K562 (cell line): ENCODE data around the gene CNPY2. TPM values are rescaled to one million over a fixed set of nuclear protein-coding genes. Genes with fewer than 3 reads are reported as not detected.
A peak's percentile ranks its signal among the peaks of the same experiment; 100 is the strongest.

ENCODE experiments used
- ATF1 ChIP-seq, 2 experiments: fragments of 450-650 bp in 1 of 2; IDR thresholded peaks; 2 replicates each; pipeline ENCODE4 v1.6.1; 2016; ENCODE audit warnings: missing compliant biosample characterization in 1 of 2, missing genetic modification characterization in 1 of 2
- EGR1 ChIP-seq: fragments of 450-650 bp; conservative IDR thresholded peaks from 2 replicates; pipeline ENCODE4 v1.6.1; 2017; ENCODE audit warnings: mild to moderate bottlenecking
- FOXJ2 ChIP-seq: fragments of 200-800 bp; sonication (Bioruptor generic); IDR thresholded peaks from 2 replicates; pipeline ENCODE4 v1.6.1; 2016; ENCODE audit warnings: missing genetic modification characterization, missing compliant biosample characterization
- FOXK2 ChIP-seq, 2 experiments: fragments of 450-650 bp; IDR thresholded peaks in 1 of 2; conservative IDR thresholded peaks in 1 of 2; 2 replicates each; pipeline ENCODE4 v1.6.1; 2016; ENCODE audit warnings: low read depth in 2 of 2, mild to moderate bottlenecking in 1 of 2
- KLF16 ChIP-seq: IDR thresholded peaks from 2 replicates; pipeline ENCODE4 v1.6.1; 2016; ENCODE audit warnings: antibody characterized with exemption
- MEIS2 ChIP-seq: fragments of 450-650 bp; IDR thresholded peaks from 2 replicates; pipeline ENCODE4 v1.6.1; 2014; ENCODE audit warnings: mild to moderate bottlenecking; ENCODE audit not compliant: partially characterized antibody
- NELFE ChIP-seq: IDR thresholded peaks from 2 replicates; pipeline ENCODE4 v1.6.1; 2011; ENCODE audit warnings: mild to moderate bottlenecking; ENCODE audit not compliant: insufficient read depth, insufficient read length
- NFIC ChIP-seq: fragments of 450-650 bp; IDR thresholded peaks from 2 replicates; pipeline ENCODE4 v1.6.1; 2017; ENCODE audit warnings: mild to moderate bottlenecking, inconsistent platforms
- NFXL1 ChIP-seq: fragments of 450-650 bp; formaldehyde crosslinking; IDR thresholded peaks from 2 replicates; pipeline ENCODE4 v1.4.0; 2021; ENCODE audit warnings: mild to moderate bottlenecking
- NR4A1 ChIP-seq, 2 experiments: fragments of 250-450 bp in 1 of 2; fragments of 450-650 bp in 1 of 2; sonication (Bioruptor Pico) in 1 of 2; IDR thresholded peaks; 2 replicates each; pipeline versions ENCODE4 v1.4.0 to v1.6.1; 2016 to 2020; ENCODE audit warnings: mild to moderate bottlenecking in 2 of 2, missing compliant biosample characterization in 1 of 2, missing genetic modification characterization in 1 of 2, moderate library complexity in 1 of 2
- POLR2B ChIP-seq: fragments of 450-650 bp; IDR thresholded peaks from 2 replicates; pipeline ENCODE4 v1.6.1; 2018; ENCODE audit warnings: low read depth; ENCODE audit not compliant: partially characterized antibody
- POLR3G ChIP-seq: IDR thresholded peaks from 2 replicates; pipeline ENCODE4 v1.6.1; 2011; ENCODE audit not compliant: insufficient read length, insufficient replicate concordance; ENCODE audit errors: extremely low read depth
- PURB ChIP-seq: sonication (generic); formaldehyde crosslinking; IDR thresholded peaks from 2 replicates; pipeline ENCODE4 v1.9.0; 2021; ENCODE audit warnings: low read depth, mild to moderate bottlenecking, missing genetic modification reagents
- U2AF1 ChIP-seq: fragments of 200-400 bp; formaldehyde crosslinking; optimal IDR thresholded peaks from 2 replicates; pipeline ENCODE3; 2017; ENCODE audit warnings: mild to moderate bottlenecking, low read depth, low read length, moderate library complexity
- ZFP30 ChIP-seq: fragments of 250-450 bp; sonication (Bioruptor Pico); IDR thresholded peaks from 2 replicates; pipeline ENCODE4 v1.8.0; 2022; ENCODE audit warnings: moderate library complexity, mild to moderate bottlenecking, inconsistent platforms, borderline replicate concordance
- ZKSCAN3 ChIP-seq: fragments of 250-450 bp; sonication (Bioruptor Pico); IDR thresholded peaks from 2 replicates; pipeline ENCODE4 v1.4.0; 2020
- ZNF436 ChIP-seq: fragments of 250-450, 450-650 bp; sonication (Bioruptor Pico); formaldehyde crosslinking; IDR thresholded peaks from 2 replicates; pipeline ENCODE4 v1.7.0; 2020; ENCODE audit warnings: mild to moderate bottlenecking
- ZNF507 ChIP-seq: conservative IDR thresholded peaks from 2 replicates; pipeline ENCODE4 v1.6.1; 2017; ENCODE audit warnings: missing genetic modification characterization, missing compliant biosample characterization
- ZNF583 ChIP-seq: fragments of 250-450 bp; sonication (Bioruptor Pico); IDR thresholded peaks from 2 replicates; pipeline ENCODE4 v1.4.0; 2020
- ZNF75A ChIP-seq: fragments of 450-650 bp; formaldehyde crosslinking; IDR thresholded peaks from 2 replicates; pipeline ENCODE4 v1.4.0; 2020; ENCODE audit warnings: mild to moderate bottlenecking
- ZNF778 ChIP-seq: fragments of 450-650 bp; formaldehyde crosslinking; IDR thresholded peaks from 2 replicates; pipeline ENCODE4 v1.4.0; 2020; ENCODE audit warnings: mild to moderate bottlenecking, moderate library complexity
- ZZZ3 ChIP-seq: fragments of 450-650 bp; IDR thresholded peaks from 2 replicates; pipeline ENCODE4 v1.6.1; 2016; ENCODE audit warnings: antibody characterized with exemption, mild to moderate bottlenecking, moderate library complexity
- polyA plus RNA-seq, 8 experiments: library from polyadenylated mRNA; depleted of rRNA in 4 of 8; stranded (reverse) in 5 of 8; unstranded in 3 of 8; fragments of >200 nt; fragmentation: Nextera tagmentation in 2 of 8; fragmentation: Illumina TruSeq in 1 of 8; extraction: Ambion mirVana in 2 of 8; extraction: Trizol in 1 of 8; gene quantifications; 2 replicates each; pipeline versions ENCODE4 v1.2.1 to v1.2.3, GENCODE V29; 2011 to 2014; ENCODE audit warnings: inconsistent platforms in 1 of 8, missing spikeins in 1 of 8
- total RNA-seq, 7 experiments: library from RNA; depleted of rRNA in 6 of 7; stranded (reverse); fragments of >200 nt in 6 of 7; fragmentation: Illumina TruSeq in 2 of 7; extraction: Trizol in 2 of 7; gene quantifications; 2 replicates each; pipeline versions ENCODE4 v1.2.1 to v1.2.3, GENCODE V29; 2011 to 2021; ENCODE audit warnings: low replicate concordance in 1 of 7
- TF ChIP-seq, protein P1 (sequence below): fragments of 250-450 bp; sonication (Bioruptor Pico); IDR thresholded peaks from 2 replicates; pipeline ENCODE4 v1.8.0; 2021; ENCODE audit warnings: moderate library complexity, mild to moderate bottlenecking, inconsistent platforms
- TF ChIP-seq, protein P2 (sequence below): fragments of 250-450 bp; sonication (Bioruptor Pico); IDR thresholded peaks from 2 replicates; pipeline ENCODE4 v1.5.0; 2021; ENCODE audit warnings: mild to moderate bottlenecking, borderline replicate concordance

Gene CNPY2
- total and polyA plus RNA-seq, 9 of the 15 experiments (the other 6 are each of a cell fraction or from before 2014, with no cell fraction given) = 33.8 to 190 (median 138) TPM

DNA sequence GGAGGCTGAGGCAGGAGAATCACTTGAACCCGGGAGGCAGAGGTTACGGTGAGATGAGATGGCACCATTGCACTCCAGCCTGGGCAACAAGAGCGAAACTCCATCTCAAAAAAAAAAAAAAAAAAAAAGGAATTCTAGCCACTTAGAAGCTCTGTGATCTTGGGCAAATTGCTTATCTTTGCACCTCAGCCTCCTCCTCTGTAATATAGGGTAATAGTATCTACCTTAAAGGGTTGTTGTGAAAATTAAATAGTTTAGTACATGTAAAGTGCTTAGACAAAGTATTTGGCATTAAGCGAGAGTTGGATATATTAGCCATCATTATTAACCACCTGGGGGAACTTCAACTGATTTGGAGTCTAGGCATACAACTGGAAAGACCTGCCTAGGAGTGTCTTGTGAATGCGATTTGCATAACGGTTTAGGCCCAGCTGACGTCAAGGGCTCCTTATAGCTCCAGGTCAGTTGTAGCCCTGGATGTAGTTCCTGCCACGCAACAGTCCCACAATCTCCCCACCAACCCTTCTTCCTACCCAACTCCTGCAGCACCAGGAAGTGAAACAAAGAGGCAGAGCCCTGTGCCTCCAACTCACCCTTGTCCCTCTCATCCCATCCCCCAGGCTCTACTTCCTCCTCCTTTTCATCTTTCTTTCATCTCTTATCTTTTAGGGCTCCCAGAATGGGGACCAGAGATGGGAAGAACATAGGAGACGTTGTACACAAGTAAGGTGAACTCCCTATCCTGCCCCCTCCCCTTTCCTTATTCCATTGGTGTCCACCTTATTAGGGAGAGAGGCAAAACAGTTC is 20.8 kb upstream of the CNPY2 start (continued):
- TF ChIP-seq, protein P1, sequence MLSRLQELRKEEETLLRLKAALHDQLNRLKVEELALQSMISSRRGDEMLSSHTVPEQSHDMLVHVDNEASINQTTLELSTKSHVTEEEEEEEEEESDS (CRISPR knock-in tag) = no peak
- no peak for TF ChIP-seq NELFE
- TF ChIP-seq ZNF778 (CRISPR knock-in tag) = no peak
- no peak for TF ChIP-seq ZNF583
- TF ChIP-seq ATF1 (CRISPR knock-in tag; IDR thresholded peaks at IDR 0.05) = no peak
- TF ChIP-seq ATF1 (tag; IDR thresholded peaks at IDR 0.05) = peak; percentile 94
- TF ChIP-seq ZNF436 (CRISPR knock-in tag) = no peak
- peak; percentile 18 for TF ChIP-seq MEIS2
- peak; percentile 56; the same call in 1 of the 2 replicates for TF ChIP-seq FOXJ2 (tag)
- TF ChIP-seq ZNF75A (CRISPR knock-in tag) = no peak
- no peak for TF ChIP-seq KLF16
- peak; percentile 22; the same call in 1 of the 2 replicates for TF ChIP-seq NFIC
- TF ChIP-seq NFXL1 = no peak
- TF ChIP-seq NR4A1 (CRISPR knock-in tag; IDR thresholded peaks at IDR 0.05) = no peak
- TF ChIP-seq NR4A1 (tag; IDR thresholded peaks at IDR 0.05) = no peak; the same call in 1 of the 2 replicates
- TF ChIP-seq, protein P2, sequence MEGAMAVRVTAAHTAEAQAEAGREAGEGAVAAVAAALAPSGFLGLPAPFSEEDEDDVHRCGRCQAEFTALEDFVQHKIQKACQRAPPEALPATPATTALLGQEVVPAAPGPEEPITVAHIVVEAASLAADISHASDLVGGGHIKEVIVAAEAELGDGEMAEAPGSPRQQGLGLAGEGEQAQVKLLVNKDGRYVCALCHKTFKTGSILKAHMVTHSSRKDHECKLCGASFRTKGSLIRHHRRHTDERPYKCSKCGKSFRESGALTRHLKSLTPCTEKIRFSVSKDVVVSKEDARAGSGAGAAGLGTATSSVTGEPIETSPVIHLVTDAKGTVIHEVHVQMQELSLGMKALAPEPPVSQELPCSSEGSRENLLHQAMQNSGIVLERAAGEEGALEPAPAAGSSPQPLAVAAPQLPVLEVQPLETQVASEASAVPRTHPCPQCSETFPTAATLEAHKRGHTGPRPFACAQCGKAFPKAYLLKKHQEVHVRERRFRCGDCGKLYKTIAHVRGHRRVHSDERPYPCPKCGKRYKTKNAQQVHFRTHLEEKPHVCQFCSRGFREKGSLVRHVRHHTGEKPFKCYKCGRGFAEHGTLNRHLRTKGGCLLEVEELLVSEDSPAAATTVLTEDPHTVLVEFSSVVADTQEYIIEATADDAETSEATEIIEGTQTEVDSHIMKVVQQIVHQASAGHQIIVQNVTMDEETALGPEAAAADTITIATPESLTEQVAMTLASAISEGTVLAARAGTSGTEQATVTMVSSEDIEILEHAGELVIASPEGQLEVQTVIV (CRISPR knock-in tag) = no peak
- no peak for TF ChIP-seq PURB
- no peak for TF ChIP-seq ZZZ3
- no peak for TF ChIP-seq U2AF1
- no peak for TF ChIP-seq EGR1
- peak; percentile 94 for TF ChIP-seq POLR2B
- no peak for TF ChIP-seq POLR3G
- TF ChIP-seq ZKSCAN3 (CRISPR knock-in tag) = no peak
- TF ChIP-seq ZFP30 (CRISPR knock-in tag) = no peak
- TF ChIP-seq FOXK2 (conservative IDR thresholded peaks at IDR 0.05 in 1 of 2, IDR thresholded peaks at IDR 0.05 in 1 of 2; ENCODE audit: low read depth in 2 of 2) = peak; percentile 82 to 90
- no peak for TF ChIP-seq ZNF507 (tag)
